GM12878 (cell line): ENCODE measurements around the gene DIP2B. TPM values are rescaled to one million over a fixed set of nuclear protein-coding genes. Genes with fewer than 3 reads are reported as not detected.

Experiments used
- BHLHE40 ChIP-seq, 2 experiments: fragments of 450-650 bp in 1 of 2; IDR thresholded peaks; 2 replicates each; pipeline ENCODE4 v1.6.1; 2011 to 2017; ENCODE audit warnings: low read depth in 2 of 2, borderline replicate concordance in 1 of 2, improper control_type of control experiment in 1 of 2, low read length in 1 of 2, mild to moderate bottlenecking in 1 of 2
- BRCA1 ChIP-seq: IDR thresholded peaks from 2 replicates; pipeline ENCODE4 v1.6.1; 2011; ENCODE audit warnings: low read depth, low read length, improper control_type of control experiment
- CBFB ChIP-seq: IDR thresholded peaks from 2 replicates; pipeline ENCODE4 v1.6.1; 2016; ENCODE audit warnings: antibody characterized with exemption, low read depth
- CEBPB ChIP-seq, 2 experiments: fragments of 150-350 bp in 1 of 2; IDR thresholded peaks; 2 replicates each; pipeline ENCODE4 v1.6.1; 2012 to 2014; ENCODE audit warnings: low read depth in 2 of 2, low read length in 2 of 2, borderline replicate concordance in 1 of 2, inconsistent platforms in 1 of 2
- CHD4 ChIP-seq: fragments of 200-600 bp; sonication (generic); IDR thresholded peaks from 2 replicates; pipeline ENCODE4 v1.6.1; 2016; ENCODE audit warnings: mild to moderate bottlenecking
- CREB1 ChIP-seq: IDR thresholded peaks from 2 replicates; pipeline ENCODE4 v1.6.1; 2012; ENCODE audit warnings: low read depth, mild to moderate bottlenecking, inconsistent platforms
- DPF2 ChIP-seq: fragments of 450-650 bp; IDR thresholded peaks from 2 replicates; pipeline ENCODE4 v1.6.1; 2017; ENCODE audit warnings: mild to moderate bottlenecking
- EGR1 ChIP-seq, 2 experiments: IDR thresholded peaks; 1 replicate in 1 of 2; 2 replicates in 1 of 2; pipeline ENCODE4 v1.6.1; 2011 to 2012; ENCODE audit warnings: low read depth in 2 of 2, low read length in 2 of 2, borderline replicate concordance in 1 of 2, mild to moderate bottlenecking in 1 of 2, moderate library complexity in 1 of 2
- EP300 ChIP-seq, 2 experiments: fragments of 150-350 bp in 1 of 2; IDR thresholded peaks; 2 replicates each; pipeline ENCODE4 v1.6.1; 2011 to 2012; ENCODE audit warnings: low read depth in 2 of 2, low read length in 2 of 2, borderline replicate concordance in 1 of 2, improper control_type of control experiment in 1 of 2, inconsistent platforms in 1 of 2; ENCODE audit not compliant: control insufficient read depth in 1 of 2
- FOS ChIP-seq: IDR thresholded peaks from 3 replicates; pipeline ENCODE4 v1.6.1; 2011; ENCODE audit warnings: borderline replicate concordance; ENCODE audit not compliant: insufficient read length; ENCODE audit errors: extremely low read depth
- HDGF ChIP-seq: fragments of 450-650 bp; IDR thresholded peaks from 2 replicates; pipeline ENCODE4 v1.6.1; 2016; ENCODE audit warnings: antibody characterized with exemption
- MXI1 ChIP-seq: fragments of 150-350 bp; IDR thresholded peaks from 2 replicates; pipeline ENCODE4 v1.6.1; 2011; ENCODE audit warnings: low read depth, mild to moderate bottlenecking, inconsistent platforms, low read length, improper control_type of control experiment
- NFYA ChIP-seq: IDR thresholded peaks from 2 replicates; pipeline ENCODE4 v1.6.1; 2011; ENCODE audit warnings: low read depth, mild to moderate bottlenecking, low read length, improper control_type of control experiment, borderline replicate concordance
- NR2C1 ChIP-seq: fragments of 450-650 bp; IDR thresholded peaks from 2 replicates; pipeline ENCODE4 v1.6.1; 2017; ENCODE audit warnings: antibody characterized with exemption, mild to moderate bottlenecking, moderate library complexity
- PAX5 ChIP-seq: IDR thresholded peaks from 2 replicates; pipeline ENCODE4 v1.6.1; 2011; ENCODE audit warnings: low read depth, low read length, borderline replicate concordance
- SIN3A ChIP-seq: IDR thresholded peaks from 2 replicates; pipeline ENCODE4 v1.6.1; 2012; ENCODE audit warnings: low read depth, low read length, improper control_type of control experiment
- SMAD1 ChIP-seq: fragments of 450-650 bp; IDR thresholded peaks from 2 replicates; pipeline ENCODE4 v1.6.1; 2018; ENCODE audit warnings: mild to moderate bottlenecking, low read depth; ENCODE audit not compliant: partially characterized antibody
- TBL1XR1 ChIP-seq: IDR thresholded peaks from 2 replicates; pipeline ENCODE4 v1.6.1; 2012; ENCODE audit warnings: low read depth, low read length, improper control_type of control experiment
- ZNF274 ChIP-seq: IDR thresholded peaks from one replicate; pipeline ENCODE4 v1.8.0; 2011; ENCODE audit not compliant: insufficient read length, insufficient read depth
- polyA plus RNA-seq, 11 experiments: library from polyadenylated mRNA; depleted of rRNA in 4 of 11; unstranded in 6 of 11; stranded (reverse) in 5 of 11; fragments of >200 nt; fragmentation: Nextera tagmentation in 4 of 11; fragmentation: Illumina TruSeq in 1 of 11; extraction: Ambion mirVana in 4 of 11; extraction: Trizol in 1 of 11; gene quantifications; 1 replicate in 1 of 11; 2 replicates in 10 of 11; pipeline versions ENCODE4 v1.2.1 to v1.2.3, GENCODE V29; 2011 to 2016; ENCODE audit warnings: inconsistent platforms in 2 of 11, missing spikeins in 2 of 11, low read depth in 1 of 11
- total RNA-seq, 4 experiments: library from RNA; depleted of rRNA in 3 of 4; stranded (reverse); fragments of >200 nt in 3 of 4; fragmentation: Illumina TruSeq in 1 of 4; extraction: Trizol in 1 of 4; gene quantifications; 2 replicates each; pipeline versions ENCODE4 v1.2.1 to v1.2.3, GENCODE V29; 2013 to 2021
- TF ChIP-seq, protein P1 (sequence below): fragments of 450-650 bp; conservative IDR thresholded peaks from 2 replicates; pipeline ENCODE4 v1.6.1; 2017; ENCODE audit warnings: mild to moderate bottlenecking, moderate library complexity
- TF ChIP-seq, protein P2 (sequence below), 3 experiments: IDR thresholded peaks in 2 of 3; conservative IDR thresholded peaks in 1 of 3; 2 replicates each; pipeline ENCODE4 v1.5.1; 2011; ENCODE audit warnings: low read depth in 3 of 3, low read length in 3 of 3, mild to moderate bottlenecking in 3 of 3, control low read depth in 2 of 3, moderate library complexity in 2 of 3, inconsistent platforms in 1 of 3, mixed read lengths in 1 of 3; ENCODE audit not compliant: control insufficient read depth in 2 of 3, insufficient read depth in 1 of 3; ENCODE audit errors: extremely low read depth in 1 of 3
- TF ChIP-seq, protein P3 (sequence below): fragments of 450-650 bp; IDR thresholded peaks from 2 replicates; pipeline ENCODE4 v1.6.1; 2017; ENCODE audit warnings: mild to moderate bottlenecking
- TF ChIP-seq, protein P4 (sequence below): fragments of 150-350 bp; IDR thresholded peaks from 2 replicates; pipeline ENCODE4 v1.6.1; 2014; ENCODE audit warnings: mild to moderate bottlenecking, low read depth, low read length

DIP2B gene
- total and polyA plus RNA-seq, 10 of the 15 experiments (the other 5 are each of a cell fraction or from before 2014, with no cell fraction given), result 4.5 to 30.0 (median 18.6) TPM

DNA sequence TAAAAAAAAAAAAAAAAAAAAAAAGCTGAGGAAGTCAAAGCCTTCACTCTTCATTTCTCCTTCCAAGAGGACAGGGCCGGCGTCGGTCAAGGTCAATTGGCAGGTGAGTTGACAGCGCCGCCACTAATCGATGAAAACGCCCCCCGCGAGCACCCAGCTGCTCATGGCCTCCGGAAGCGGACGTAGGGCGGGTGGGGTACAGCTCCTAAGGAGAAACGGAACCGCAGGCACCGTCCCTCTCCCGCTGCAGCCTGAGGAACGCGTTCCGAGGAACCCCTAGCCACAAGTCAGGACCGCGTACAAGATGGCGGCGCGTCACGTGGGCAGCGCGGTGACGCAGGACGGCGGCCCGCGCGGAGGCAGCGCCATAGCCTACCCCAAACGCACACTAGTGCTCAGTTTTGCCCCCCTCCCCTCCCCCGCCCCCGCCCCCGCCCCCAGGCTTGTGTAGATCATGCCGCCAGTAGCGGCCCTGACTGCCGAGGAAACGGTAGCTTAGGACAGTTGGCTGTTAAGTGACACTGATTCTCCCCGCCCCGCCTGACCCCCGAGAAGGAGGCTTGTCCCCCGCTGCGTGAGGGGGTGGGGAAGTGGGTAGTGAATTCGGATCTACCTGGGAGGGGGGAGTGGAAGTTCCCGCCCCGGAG, 259.0 kb downstream of the DIP2B start, which contains the start of gene ATF1 (continued):
- TF ChIP-seq MXI1, result no peak
- peak; percentile 69 to 82; a peak in 2 of 3 replicates for TF ChIP-seq EGR1 (IDR thresholded peaks at IDR 0.05; ENCODE audit: borderline replicate concordance in 1 of 2, low read depth in 2 of 2, low read length in 2 of 2)
- peak; percentile 44; the same call in 1 of the 2 replicates for TF ChIP-seq PAX5
- no peak for TF ChIP-seq CHD4
- no peak for TF ChIP-seq DPF2
- TF ChIP-seq NR2C1, result no peak
- TF ChIP-seq HDGF, result no peak
- no peak for TF ChIP-seq ZNF274
- TF ChIP-seq CBFB, result peak; percentile 91
- TF ChIP-seq CEBPB (IDR thresholded peaks at IDR 0.05; ENCODE audit: borderline replicate concordance in 1 of 2, low read depth in 2 of 2, low read length in 2 of 2), result no peak
- peak; percentile 84 to 92 for TF ChIP-seq BHLHE40 (IDR thresholded peaks at IDR 0.05; ENCODE audit: borderline replicate concordance in 1 of 2, low read depth in 2 of 2, low read length in 1 of 2)
- no peak for TF ChIP-seq FOS
- TF ChIP-seq, protein P1, sequence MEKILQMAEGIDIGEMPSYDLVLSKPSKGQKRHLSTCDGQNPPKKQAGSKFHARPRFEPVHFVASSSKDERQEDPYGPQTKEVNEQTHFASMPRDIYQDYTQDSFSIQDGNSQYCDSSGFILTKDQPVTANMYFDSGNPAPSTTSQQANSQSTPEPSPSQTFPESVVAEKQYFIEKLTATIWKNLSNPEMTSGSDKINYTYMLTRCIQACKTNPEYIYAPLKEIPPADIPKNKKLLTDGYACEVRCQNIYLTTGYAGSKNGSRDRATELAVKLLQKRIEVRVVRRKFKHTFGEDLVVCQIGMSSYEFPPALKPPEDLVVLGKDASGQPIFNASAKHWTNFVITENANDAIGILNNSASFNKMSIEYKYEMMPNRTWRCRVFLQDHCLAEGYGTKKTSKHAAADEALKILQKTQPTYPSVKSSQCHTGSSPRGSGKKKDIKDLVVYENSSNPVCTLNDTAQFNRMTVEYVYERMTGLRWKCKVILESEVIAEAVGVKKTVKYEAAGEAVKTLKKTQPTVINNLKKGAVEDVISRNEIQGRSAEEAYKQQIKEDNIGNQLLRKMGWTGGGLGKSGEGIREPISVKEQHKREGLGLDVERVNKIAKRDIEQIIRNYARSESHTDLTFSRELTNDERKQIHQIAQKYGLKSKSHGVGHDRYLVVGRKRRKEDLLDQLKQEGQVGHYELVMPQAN, result peak; percentile 64; the same call in 1 of the 2 replicates
- TF ChIP-seq NFYA, result no peak
- TF ChIP-seq, protein P2, sequence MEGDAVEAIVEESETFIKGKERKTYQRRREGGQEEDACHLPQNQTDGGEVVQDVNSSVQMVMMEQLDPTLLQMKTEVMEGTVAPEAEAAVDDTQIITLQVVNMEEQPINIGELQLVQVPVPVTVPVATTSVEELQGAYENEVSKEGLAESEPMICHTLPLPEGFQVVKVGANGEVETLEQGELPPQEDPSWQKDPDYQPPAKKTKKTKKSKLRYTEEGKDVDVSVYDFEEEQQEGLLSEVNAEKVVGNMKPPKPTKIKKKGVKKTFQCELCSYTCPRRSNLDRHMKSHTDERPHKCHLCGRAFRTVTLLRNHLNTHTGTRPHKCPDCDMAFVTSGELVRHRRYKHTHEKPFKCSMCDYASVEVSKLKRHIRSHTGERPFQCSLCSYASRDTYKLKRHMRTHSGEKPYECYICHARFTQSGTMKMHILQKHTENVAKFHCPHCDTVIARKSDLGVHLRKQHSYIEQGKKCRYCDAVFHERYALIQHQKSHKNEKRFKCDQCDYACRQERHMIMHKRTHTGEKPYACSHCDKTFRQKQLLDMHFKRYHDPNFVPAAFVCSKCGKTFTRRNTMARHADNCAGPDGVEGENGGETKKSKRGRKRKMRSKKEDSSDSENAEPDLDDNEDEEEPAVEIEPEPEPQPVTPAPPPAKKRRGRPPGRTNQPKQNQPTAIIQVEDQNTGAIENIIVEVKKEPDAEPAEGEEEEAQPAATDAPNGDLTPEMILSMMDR (IDR thresholded peaks at IDR 0.05 in 2 of 3, conservative IDR thresholded peaks at IDR 0.05 in 1 of 3; ENCODE audit: control insufficient read depth in 2 of 3, extremely low read depth in 1 of 3, insufficient read depth in 1 of 3, low read depth in 3 of 3, low read length in 3 of 3), result no peak
- TF ChIP-seq SMAD1, result peak; percentile 62
- TF ChIP-seq, protein P3, sequence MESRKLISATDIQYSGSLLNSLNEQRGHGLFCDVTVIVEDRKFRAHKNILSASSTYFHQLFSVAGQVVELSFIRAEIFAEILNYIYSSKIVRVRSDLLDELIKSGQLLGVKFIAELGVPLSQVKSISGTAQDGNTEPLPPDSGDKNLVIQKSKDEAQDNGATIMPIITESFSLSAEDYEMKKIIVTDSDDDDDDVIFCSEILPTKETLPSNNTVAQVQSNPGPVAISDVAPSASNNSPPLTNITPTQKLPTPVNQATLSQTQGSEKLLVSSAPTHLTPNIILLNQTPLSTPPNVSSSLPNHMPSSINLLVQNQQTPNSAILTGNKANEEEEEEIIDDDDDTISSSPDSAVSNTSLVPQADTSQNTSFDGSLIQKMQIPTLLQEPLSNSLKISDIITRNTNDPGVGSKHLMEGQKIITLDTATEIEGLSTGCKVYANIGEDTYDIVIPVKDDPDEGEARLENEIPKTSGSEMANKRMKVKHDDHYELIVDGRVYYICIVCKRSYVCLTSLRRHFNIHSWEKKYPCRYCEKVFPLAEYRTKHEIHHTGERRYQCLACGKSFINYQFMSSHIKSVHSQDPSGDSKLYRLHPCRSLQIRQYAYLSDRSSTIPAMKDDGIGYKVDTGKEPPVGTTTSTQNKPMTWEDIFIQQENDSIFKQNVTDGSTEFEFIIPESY, result no peak
- TF ChIP-seq, protein P4, sequence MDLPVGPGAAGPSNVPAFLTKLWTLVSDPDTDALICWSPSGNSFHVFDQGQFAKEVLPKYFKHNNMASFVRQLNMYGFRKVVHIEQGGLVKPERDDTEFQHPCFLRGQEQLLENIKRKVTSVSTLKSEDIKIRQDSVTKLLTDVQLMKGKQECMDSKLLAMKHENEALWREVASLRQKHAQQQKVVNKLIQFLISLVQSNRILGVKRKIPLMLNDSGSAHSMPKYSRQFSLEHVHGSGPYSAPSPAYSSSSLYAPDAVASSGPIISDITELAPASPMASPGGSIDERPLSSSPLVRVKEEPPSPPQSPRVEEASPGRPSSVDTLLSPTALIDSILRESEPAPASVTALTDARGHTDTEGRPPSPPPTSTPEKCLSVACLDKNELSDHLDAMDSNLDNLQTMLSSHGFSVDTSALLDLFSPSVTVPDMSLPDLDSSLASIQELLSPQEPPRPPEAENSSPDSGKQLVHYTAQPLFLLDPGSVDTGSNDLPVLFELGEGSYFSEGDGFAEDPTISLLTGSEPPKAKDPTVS, result no peak
- 0 out of 4 replicates have a peak, but pooled peaks of 1 of the 2 experiments have one; percentile 14 for TF ChIP-seq EP300 (IDR thresholded peaks at IDR 0.05; ENCODE audit: borderline replicate concordance in 1 of 2, control insufficient read depth in 1 of 2, low read depth in 2 of 2, low read length in 2 of 2)
- no peak for TF ChIP-seq TBL1XR1
- peak; percentile 94 for TF ChIP-seq CREB1
- no peak for TF ChIP-seq BRCA1
- TF ChIP-seq SIN3A, result no peak
